HEK293 (cell line): Measurements from ENCODE around the gene AURKA.

Source experiments
- CTCF ChIA-PET: fragments of 350-600 bp; formaldehyde crosslinking; extraction: SDS; loops from one replicate; lab custom pipeline; 2021; ENCODE audit warnings: antibody characterized with exemption; lab: Yijun Ruan, JAX
- POLR2A ChIA-PET: fragments of 300-600 bp; formaldehyde crosslinking; extraction: SDS; loops from one replicate; lab custom pipeline; 2020; ENCODE audit warnings: antibody characterized with exemption, inconsistent platforms; lab: Yijun Ruan, JAX
- H3K27ac ChIP-seq: fragments of 200-500 bp; sonication (Bioruptor generic); 2 replicates; pipeline ENCODE4 v1.5.1; 2014; ENCODE audit warnings: low read depth, low read length, control low read depth, inconsistent platforms; ENCODE audit errors: extremely low read depth
- H3K36me3 ChIP-seq, 2 experiments: fragments of 200-500 bp in 1 of 2; sonication (Bioruptor generic) in 1 of 2; 1 replicate in 1 of 2; 2 replicates in 1 of 2; pipeline ENCODE4 v1.5.1; 2014 to 2017; ENCODE audit warnings: inconsistent platforms in 2 of 2, low read length in 2 of 2; ENCODE audit not compliant: control insufficient read depth in 2 of 2, insufficient read depth in 1 of 2
- H3K4me1 ChIP-seq: fragments of 200-500 bp; sonication (Bioruptor generic); 2 replicates; pipeline ENCODE4 v1.5.1; 2014; ENCODE audit warnings: mild to moderate bottlenecking, low read length, inconsistent platforms; ENCODE audit not compliant: control insufficient read depth, insufficient read depth
- H3K4me3 ChIP-seq: 2 replicates; pipeline ENCODE4 v1.5.1; 2011; ENCODE audit warnings: low read depth, mild to moderate bottlenecking, control low read depth, low read length, moderate library complexity
- H3K9me3 ChIP-seq: fragments of 200-500 bp; sonication (Bioruptor generic); 2 replicates; pipeline ENCODE4 v1.5.1; 2014; ENCODE audit warnings: low read depth, low read length, inconsistent platforms; ENCODE audit not compliant: control insufficient read depth, insufficient read depth
- EGR2 ChIP-seq: fragments of 450-650 bp; formaldehyde crosslinking; IDR thresholded peaks from 2 replicates; pipeline ENCODE4 v1.5.1; 2016; ENCODE audit warnings: low read depth, missing biosample characterization, missing genetic modification characterization
- GFI1B ChIP-seq: fragments of 450-650 bp; formaldehyde crosslinking; IDR thresholded peaks from 2 replicates; pipeline ENCODE4 v1.5.1; 2016; ENCODE audit warnings: missing biosample characterization, missing genetic modification characterization
- KLF7 ChIP-seq: fragments of 450-650 bp; formaldehyde crosslinking; IDR thresholded peaks from 2 replicates; pipeline ENCODE4 v1.5.1; 2016; ENCODE audit warnings: missing biosample characterization, missing genetic modification characterization, borderline replicate concordance
- PRDM10 ChIP-seq: fragments of 450-650 bp; formaldehyde crosslinking; IDR thresholded peaks from 2 replicates; pipeline ENCODE4 v1.5.1; 2016; ENCODE audit warnings: missing biosample characterization, missing genetic modification characterization
- PRDM4 ChIP-seq: fragments of 450-650 bp; formaldehyde crosslinking; IDR thresholded peaks from 2 replicates; pipeline ENCODE4 v1.5.1; 2017; ENCODE audit warnings: missing biosample characterization, missing genetic modification characterization
- TRIM28 ChIP-seq: IDR thresholded peaks from 2 replicates; pipeline ENCODE4 v1.6.1; 2011; ENCODE audit warnings: low read length, control low read depth, borderline replicate concordance
- WT1 ChIP-seq: fragments of 450-650 bp; formaldehyde crosslinking; IDR thresholded peaks from 2 replicates; pipeline ENCODE4 v1.5.1; 2016; ENCODE audit warnings: missing biosample characterization, missing genetic modification characterization
- ZBTB21 ChIP-seq: fragments of 450-650 bp; formaldehyde crosslinking; IDR thresholded peaks from 2 replicates; pipeline ENCODE4 v1.5.1; 2017; ENCODE audit warnings: missing biosample characterization, missing genetic modification characterization
- ZNF302 ChIP-seq: fragments of 450-650 bp; formaldehyde crosslinking; IDR thresholded peaks from 2 replicates; pipeline ENCODE4 v1.5.1; 2016; ENCODE audit warnings: missing biosample characterization, missing genetic modification characterization, low read depth
- ZNF341 ChIP-seq: fragments of 450-650 bp; formaldehyde crosslinking; IDR thresholded peaks from 2 replicates; pipeline ENCODE4; 2016; ENCODE audit warnings: low read depth, missing biosample characterization, missing genetic modification characterization
- ZNF391 ChIP-seq: fragments of 450-650 bp; formaldehyde crosslinking; IDR thresholded peaks from 2 replicates; pipeline ENCODE4 v1.5.1; 2016; ENCODE audit warnings: low read depth, missing biosample characterization, missing genetic modification characterization, borderline replicate concordance
- ZNF416 ChIP-seq: fragments of 450-650 bp; formaldehyde crosslinking; IDR thresholded peaks from 2 replicates; pipeline ENCODE4 v1.5.1; 2016; ENCODE audit warnings: missing biosample characterization, missing genetic modification characterization
- ZNF518A ChIP-seq: fragments of 450-650 bp; formaldehyde crosslinking; conservative IDR thresholded peaks from 2 replicates; pipeline ENCODE4 v1.5.1; 2016; ENCODE audit warnings: low read depth, missing biosample characterization, missing genetic modification characterization
- ZNF529 ChIP-seq: fragments of 450-650 bp; formaldehyde crosslinking; IDR thresholded peaks from 2 replicates; pipeline ENCODE4 v1.5.1; 2017; ENCODE audit warnings: missing genetic modification characterization, missing biosample characterization; ENCODE audit not compliant: insufficient replicate concordance
- ZNF624 ChIP-seq: fragments of 450-650 bp; formaldehyde crosslinking; IDR thresholded peaks from 2 replicates; pipeline ENCODE4 v1.5.1; 2017; ENCODE audit warnings: missing biosample characterization, missing genetic modification characterization
- ZNF626 ChIP-seq: fragments of 450-650 bp; sonication (Bioruptor Pico); formaldehyde crosslinking; IDR thresholded peaks from 2 replicates; pipeline ENCODE4 v1.5.1; 2018; ENCODE audit warnings: missing biosample characterization, missing genetic modification characterization, inconsistent platforms
- ZNF707 ChIP-seq: fragments of 450-650 bp; formaldehyde crosslinking; IDR thresholded peaks from 2 replicates; pipeline ENCODE4 v1.5.1; 2016; ENCODE audit warnings: missing biosample characterization, missing genetic modification characterization
- ZNF747 ChIP-seq: fragments of 450-650 bp; formaldehyde crosslinking; IDR thresholded peaks from 2 replicates; pipeline ENCODE4 v1.5.1; 2016; ENCODE audit warnings: missing biosample characterization, missing genetic modification characterization
- ZXDB ChIP-seq: fragments of 450-650 bp; formaldehyde crosslinking; IDR thresholded peaks from 2 replicates; pipeline ENCODE4 v1.5.1; 2016; ENCODE audit warnings: missing biosample characterization, missing genetic modification characterization
- TF ChIP-seq, protein P1 (sequence below): fragments of 450-650 bp; formaldehyde crosslinking; IDR thresholded peaks from 2 replicates; pipeline ENCODE4; 2016; ENCODE audit warnings: missing biosample characterization, missing genetic modification characterization
- TF ChIP-seq, protein P2 (sequence below): fragments of 450-650 bp; formaldehyde crosslinking; IDR thresholded peaks from 2 replicates; pipeline ENCODE4 v1.5.1; 2016; ENCODE audit warnings: missing biosample characterization, missing genetic modification characterization

Gene AURKA

DNA sequence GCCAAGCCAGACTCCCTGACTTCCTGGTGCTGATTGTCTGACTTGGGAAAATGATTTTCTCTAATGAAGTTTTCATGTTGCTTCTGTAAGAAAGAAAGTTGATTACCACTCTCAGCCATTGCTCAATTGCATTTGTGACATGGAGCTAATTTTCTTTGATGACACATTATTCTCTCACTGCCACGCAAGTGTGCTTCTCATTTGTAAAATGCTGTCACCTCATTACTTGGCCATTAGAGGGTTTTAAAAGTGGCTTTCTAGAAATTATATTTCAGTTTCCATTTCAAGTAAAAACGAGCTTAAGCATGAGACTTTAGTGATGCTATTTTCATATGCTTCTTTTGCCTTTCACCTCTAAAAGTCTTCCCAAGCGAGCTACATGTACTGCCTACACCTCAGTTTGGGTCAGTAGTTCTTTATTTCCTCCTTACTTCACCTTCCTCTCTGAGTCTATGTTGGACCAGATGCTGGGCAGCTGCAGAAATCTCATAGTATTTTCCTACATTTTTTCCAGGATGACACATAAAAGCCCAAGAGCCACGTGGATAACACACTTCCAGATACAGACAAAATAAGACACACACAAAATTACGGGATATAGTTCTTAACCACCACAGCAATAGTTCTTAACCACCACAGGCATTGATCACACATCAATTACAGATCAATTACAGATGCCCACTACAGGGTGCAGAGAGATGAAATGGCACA is 39.5 kb downstream of the AURKA start:
- Histone ChIP-seq H3K9me3 (no peaks in the 10 kb centered on the region), H3K36me3 (no peaks in the 10 kb centered on the region), H3K4me3 (no peak overlapping the region), H3K27ac (no peak overlapping the region)
- POLR2A ChIA-PET = no interaction called here
- CTCF ChIA-PET = interaction anchor here (0.6 to 3.1 kb wide), 3 partner anchors 9 to 701 kb away, joined by 4 to 15 read pairs (median 5); no protein-coding TSS in a partner anchor
- TF ChIP-seq GFI1B = no peak
- TF ChIP-seq ZNF341 (tag by site-specific recombination) = no peak
- TF ChIP-seq, protein P1, sequence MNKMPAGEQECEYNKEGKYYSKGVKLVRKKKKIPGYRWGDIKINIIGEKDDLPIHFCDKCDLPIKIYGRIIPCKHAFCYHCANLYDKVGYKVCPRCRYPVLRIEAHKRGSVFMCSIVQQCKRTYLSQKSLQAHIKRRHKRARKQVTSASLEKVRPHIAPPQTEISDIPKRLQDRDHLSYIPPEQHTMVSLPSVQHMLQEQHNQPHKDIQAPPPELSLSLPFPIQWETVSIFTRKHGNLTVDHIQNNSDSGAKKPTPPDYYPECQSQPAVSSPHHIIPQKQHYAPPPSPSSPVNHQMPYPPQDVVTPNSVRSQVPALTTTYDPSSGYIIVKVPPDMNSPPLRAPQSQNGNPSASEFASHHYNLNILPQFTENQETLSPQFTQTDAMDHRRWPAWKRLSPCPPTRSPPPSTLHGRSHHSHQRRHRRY (tag by site-specific recombination) = no peak
- no peak for TF ChIP-seq ZNF518A
- TF ChIP-seq, all 188 proteins: peak for 0
- 0 out of 2 replicates have a peak, but pooled peaks cover 3% of the 10 kb centered on the region for H3K4me1 ChIP-seq

GRCh38 chr20:56350842-56351241 is 41.2 kb downstream of the AURKA start:
- Histone ChIP-seq H3K4me3 (no peak overlapping the region), H3K27ac (no peak overlapping the region), H3K9me3 (no peaks in the 10 kb centered on the region), H3K36me3 (no peaks in the 10 kb centered on the region), H3K4me1 (0 out of 2 replicates have a peak, but pooled peaks cover 3% of the 10 kb centered on the region)
- ChIA-PET POLR2A (no interaction called here), CTCF (no interaction called here)
- TF ChIP-seq ZBTB21 = no peak
- no peak for TF ChIP-seq ZNF391 (tag by site-specific recombination)
- no peak for TF ChIP-seq ZXDB (tag by site-specific recombination)
- TF ChIP-seq ZNF626 (tag by site-specific recombination) = no peak
- no peak for TF ChIP-seq ZNF707 (tag by site-specific recombination)
- no peak for TF ChIP-seq EGR2 (tag by site-specific recombination)
- TF ChIP-seq ZNF302 = no peak
- no peak for TF ChIP-seq KLF7 (tag by site-specific recombination)
- TF ChIP-seq ZNF624 = no peak
- TF ChIP-seq WT1 = no peak
- TF ChIP-seq TRIM28 = no peak
- no peak for TF ChIP-seq ZNF529 (tag by site-specific recombination)
- no peak for TF ChIP-seq PRDM10 (tag by site-specific recombination)
- no peak for TF ChIP-seq ZNF416 (tag by site-specific recombination)
- TF ChIP-seq ZNF747 (tag by site-specific recombination) = no peak
- no peak for TF ChIP-seq PRDM4 (tag by site-specific recombination)
- TF ChIP-seq, protein P2, sequence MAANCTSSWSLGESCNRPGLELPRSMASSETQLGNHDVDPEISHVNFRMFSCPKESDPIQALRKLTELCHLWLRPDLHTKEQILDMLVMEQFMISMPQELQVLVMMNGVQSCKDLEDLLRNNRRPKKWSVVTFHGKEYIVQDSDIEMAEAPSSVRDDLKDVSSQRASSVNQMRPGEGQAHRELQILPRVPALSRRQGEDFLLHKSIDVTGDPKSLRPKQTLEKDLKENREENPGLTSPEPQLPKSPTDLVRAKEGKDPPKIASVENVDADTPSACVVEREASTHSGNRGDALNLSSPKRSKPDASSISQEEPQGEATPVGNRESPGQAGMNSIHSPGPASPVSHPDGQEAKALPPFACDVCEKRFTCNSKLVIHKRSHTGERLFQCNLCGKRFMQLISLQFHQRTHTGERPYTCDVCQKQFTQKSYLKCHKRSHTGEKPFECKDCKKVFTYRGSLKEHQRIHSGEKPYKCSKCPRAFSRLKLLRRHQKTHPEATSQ (tag by site-specific recombination) = no peak
